Stomach (tissue), 4 donors: ENCODE results near the gene SLC9B2.

Source experiments
- CTCF ChIP-seq, 7 experiments: fragments of 450-650 bp in 4 of 7; fragments of 200-600 bp in 3 of 7; sonication (generic) in 3 of 7; IDR thresholded peaks; one replicate each; pipeline ENCODE4 v1.5.1; 2016 to 2019; ENCODE audit warnings: antibody characterized with exemption in 7 of 7, control low read depth in 2 of 7, mild to moderate bottlenecking in 1 of 7
- POLR2AphosphoS5 ChIP-seq, 3 donors: sonication (generic); formaldehyde crosslinking; IDR thresholded peaks; one replicate each; pipeline ENCODE4 v1.6.1; 2016; ENCODE audit warnings: antibody characterized with exemption in 3 of 3

- TF ChIP-seq CTCF (IDR thresholded peaks at IDR 0.05) = no peak
- peak in 1 of 3 donors; percentile 34 for TF ChIP-seq POLR2AphosphoS5 (IDR thresholded peaks at IDR 0.05)
Measured at GRCh38 chr4:103012551-103012950, 64.0 kb downstream of the SLC9B2 start.
